OCI-LY3 (cell line): ENCODE data around the gene PDIA5.

Experiments used
- EZH2phosphoT487 ChIP-seq: fragments of 200-600 bp; shearing (Covaris generic); IDR thresholded peaks from 2 replicates; pipeline ENCODE4 v1.6.1; 2018; ENCODE audit warnings: antibody characterized with exemption, mixed run types, low read depth
- TF ChIP-seq, protein P1 (sequence below): fragments of 200-600, 300-600 bp; sonication (generic); IDR thresholded peaks from 2 replicates; pipeline ENCODE4 v1.5.1; 2014; ENCODE audit warnings: antibody characterized with exemption, low read length, low read depth

DNA sequence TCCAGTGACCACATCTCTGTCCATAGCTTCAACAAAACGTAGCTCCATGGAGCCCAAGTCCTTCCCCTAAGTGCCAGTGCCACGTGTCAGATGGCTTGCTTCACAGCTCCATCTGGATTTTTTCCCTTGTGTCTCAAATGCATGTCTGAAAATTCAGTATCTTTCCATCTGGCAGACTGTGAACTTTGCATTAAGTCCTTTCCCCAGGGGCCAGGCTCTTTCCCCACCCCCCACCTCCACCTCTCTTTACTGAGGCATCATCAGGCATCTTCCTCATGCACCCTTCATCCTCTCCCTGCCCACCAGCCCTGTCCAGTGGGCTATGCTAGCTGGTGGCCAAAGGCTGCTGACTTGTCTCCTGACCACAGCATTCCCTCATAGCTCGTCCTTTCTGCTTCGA lies 53.7 kb downstream of the PDIA5 start:
- TF ChIP-seq, protein P1, sequence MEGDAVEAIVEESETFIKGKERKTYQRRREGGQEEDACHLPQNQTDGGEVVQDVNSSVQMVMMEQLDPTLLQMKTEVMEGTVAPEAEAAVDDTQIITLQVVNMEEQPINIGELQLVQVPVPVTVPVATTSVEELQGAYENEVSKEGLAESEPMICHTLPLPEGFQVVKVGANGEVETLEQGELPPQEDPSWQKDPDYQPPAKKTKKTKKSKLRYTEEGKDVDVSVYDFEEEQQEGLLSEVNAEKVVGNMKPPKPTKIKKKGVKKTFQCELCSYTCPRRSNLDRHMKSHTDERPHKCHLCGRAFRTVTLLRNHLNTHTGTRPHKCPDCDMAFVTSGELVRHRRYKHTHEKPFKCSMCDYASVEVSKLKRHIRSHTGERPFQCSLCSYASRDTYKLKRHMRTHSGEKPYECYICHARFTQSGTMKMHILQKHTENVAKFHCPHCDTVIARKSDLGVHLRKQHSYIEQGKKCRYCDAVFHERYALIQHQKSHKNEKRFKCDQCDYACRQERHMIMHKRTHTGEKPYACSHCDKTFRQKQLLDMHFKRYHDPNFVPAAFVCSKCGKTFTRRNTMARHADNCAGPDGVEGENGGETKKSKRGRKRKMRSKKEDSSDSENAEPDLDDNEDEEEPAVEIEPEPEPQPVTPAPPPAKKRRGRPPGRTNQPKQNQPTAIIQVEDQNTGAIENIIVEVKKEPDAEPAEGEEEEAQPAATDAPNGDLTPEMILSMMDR = no peak
- TF ChIP-seq EZH2phosphoT487 = no peak
